Renal cortex interstitium (tissue), 11 donors: ENCODE results near the gene NXF1. TPM values are rescaled to one million over a fixed set of nuclear protein-coding genes. Genes with fewer than 3 reads are reported as not detected.
"Not testable (repeated sequence)": the region's sequence is repeated elsewhere in the genome, so short reads cannot be mapped to it uniquely, and the experiment has no call there.

Source experiments
- DNase-seq, 11 donors: peaks; one replicate each; pipeline ENCODE4 v3.0.0-alpha.2; 2013; ENCODE audit warnings: low read depth in 9 of 11, low spot score in 4 of 11; ENCODE audit errors: extremely low read depth in 1 of 11
- polyA plus RNA-seq, 3 donors: library from polyadenylated mRNA; unstranded; fragments of 120-200 nt; gene quantifications; one replicate each; pipeline ENCODE4 v1.2.1, GENCODE V29; 2013; ENCODE audit not compliant: insufficient read length in 3 of 3

Gene NXF1
- polyA plus RNA-seq, 3 donors: 114 to 137 (median 116) TPM

DNA sequence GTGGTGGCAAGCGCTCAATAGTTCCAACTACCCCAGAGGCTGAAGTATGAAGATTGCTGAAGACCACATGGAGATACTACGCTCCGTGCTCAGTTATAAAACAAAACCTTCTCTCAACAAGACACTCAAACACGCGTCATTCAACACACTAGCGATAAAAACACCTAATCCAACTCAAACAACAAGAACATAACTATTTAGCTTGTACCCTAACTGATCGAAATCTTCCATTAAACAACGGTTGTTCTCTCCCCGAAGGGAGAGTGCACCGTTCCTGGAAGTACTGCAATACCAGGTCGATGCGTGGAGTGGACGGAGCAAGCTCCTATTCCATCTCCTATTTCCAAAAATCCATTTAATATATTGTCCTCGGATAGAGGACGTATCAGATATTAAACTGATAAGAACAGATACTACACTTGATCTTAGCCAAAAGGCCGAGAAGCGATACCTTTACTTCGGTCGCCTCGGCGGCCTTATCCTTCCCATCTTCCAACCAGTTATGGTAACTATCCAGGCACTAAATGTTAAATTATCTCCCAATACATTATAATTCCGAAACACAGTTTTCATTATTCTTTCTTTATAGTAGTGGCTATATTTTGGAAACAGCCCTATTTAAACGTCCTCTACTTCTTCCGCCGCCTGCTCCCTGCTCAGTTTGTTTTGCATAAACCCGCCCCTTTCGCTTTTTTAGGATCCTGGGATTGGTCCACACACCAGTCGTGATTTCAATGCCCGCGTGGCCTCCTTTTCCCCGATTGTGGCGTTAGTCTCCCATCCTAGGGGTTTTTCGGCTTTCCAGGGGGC lies 36.3 kb upstream of the NXF1 start:
- peak in 10 of 11 donors; percentile 87 to 97 (median 93) for DNase-seq

DNA sequence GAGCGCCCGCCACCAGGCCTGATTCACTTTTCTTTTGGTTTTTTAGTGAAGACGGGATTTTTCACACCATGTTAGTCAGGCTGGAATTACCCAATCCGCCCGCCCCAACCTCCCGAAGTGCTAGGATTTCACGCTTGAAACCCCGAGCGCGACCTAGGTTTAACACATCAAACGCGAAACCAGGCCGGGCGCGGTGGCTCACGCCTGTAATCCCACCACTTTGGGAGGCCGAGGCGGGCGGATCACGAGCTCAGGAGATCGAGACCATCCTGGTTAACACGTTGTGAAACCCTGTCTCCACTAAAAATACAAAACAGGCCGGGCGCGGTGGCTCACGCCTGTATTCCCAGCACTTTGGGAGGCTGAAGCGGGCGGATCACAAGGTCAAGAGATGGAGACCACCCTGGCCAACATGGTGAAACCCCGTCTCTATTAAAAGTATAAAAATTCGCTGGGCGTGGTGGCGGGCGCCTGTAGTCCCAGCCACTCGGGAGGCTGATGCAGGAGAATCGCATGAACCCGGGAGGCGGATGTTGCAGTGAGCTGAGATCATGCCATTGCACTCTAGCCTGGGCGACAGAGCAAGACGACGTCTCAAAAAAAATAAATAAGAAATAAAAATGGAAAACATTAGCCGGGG lies 35.6 kb upstream of the NXF1 start:
- DNase-seq: peak in 4 of 11 donors; percentile 43 to 67 (median 53)

DNA sequence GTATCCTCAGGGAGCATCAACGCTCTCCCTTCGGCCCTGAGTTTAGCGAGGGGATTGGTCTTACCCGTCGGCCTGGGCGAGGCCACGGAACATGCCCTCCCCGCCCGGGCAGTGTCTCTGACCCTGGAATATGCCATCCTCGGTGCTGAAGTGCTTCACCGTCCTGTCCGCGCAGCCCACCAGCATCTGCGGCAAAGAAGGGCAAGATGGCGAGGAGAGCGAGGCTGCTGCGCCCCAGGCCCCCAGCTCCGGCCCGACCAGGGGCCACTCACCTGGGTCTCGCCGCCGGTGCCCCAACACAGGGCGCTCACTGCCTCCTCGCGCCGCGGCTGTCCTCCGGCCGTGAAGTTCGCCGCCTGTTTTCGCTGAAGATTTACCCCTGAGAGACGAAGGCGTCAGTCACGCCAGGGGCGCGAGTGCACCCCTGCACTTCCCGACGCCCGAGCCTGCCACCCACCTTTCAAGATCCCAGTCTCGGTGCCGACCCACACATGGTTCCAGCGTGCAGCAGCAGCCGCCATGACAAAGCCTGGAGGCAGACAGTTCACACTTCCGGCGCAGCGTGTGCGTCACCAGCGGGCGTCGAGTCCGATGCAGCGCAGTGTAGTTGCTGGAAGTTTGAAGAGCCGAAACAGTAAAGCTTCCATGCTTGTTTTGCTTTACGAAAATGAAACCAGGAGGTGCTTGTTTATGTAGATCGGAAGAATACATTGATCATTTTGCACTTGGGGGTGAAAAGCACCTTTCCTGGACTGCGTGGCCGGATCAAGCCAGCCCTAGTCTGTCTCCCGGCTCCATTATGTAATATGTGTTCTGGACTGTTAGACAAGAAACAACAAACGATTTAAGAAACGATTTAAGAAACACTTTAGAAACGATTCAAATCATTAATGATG lies 34.1 kb upstream of the NXF1 start, which contains the start of gene WDR74:
Gene WDR74 (minus strand): TSS at position 541 of the 896 bp plus-strand sequence. CDS start 20 bp downstream, at position 521.
- peak; percentile 84 to 96 (median 92) for DNase-seq

- no peak for DNase-seq
These were observed 30.1 kb upstream of the NXF1 start for GRCh38 chr11:62835336-62835735.

- peak in 1 of 11 donors; percentile 11 for DNase-seq
These were observed 27.3 kb upstream of the NXF1 start, which contains the start of gene TEX54 for GRCh38 chr11:62832336-62833234. TSS of gene TEX54 (minus strand) at chr11:62832841.

- DNase-seq: peak; percentile 97 to 99 (median 98)
These were observed 26.5 kb upstream of the NXF1 start, which contains the start of gene STX5 for GRCh38 chr11:62831520-62832335. TSS of gene STX5 (minus strand) at chr11:62832051. CDS start at chr11:62831243, 808 bp downstream.

- peak in 7 of 11 donors; percentile 5 to 73 (median 64) for DNase-seq
These were observed 25.8 kb upstream of the NXF1 start for GRCh38 chr11:62830904-62831519.

- not testable (repeated sequence) for DNase-seq
These were observed 22.9 kb upstream of the NXF1 start for GRCh38 chr11:62828130-62828529.

DNA sequence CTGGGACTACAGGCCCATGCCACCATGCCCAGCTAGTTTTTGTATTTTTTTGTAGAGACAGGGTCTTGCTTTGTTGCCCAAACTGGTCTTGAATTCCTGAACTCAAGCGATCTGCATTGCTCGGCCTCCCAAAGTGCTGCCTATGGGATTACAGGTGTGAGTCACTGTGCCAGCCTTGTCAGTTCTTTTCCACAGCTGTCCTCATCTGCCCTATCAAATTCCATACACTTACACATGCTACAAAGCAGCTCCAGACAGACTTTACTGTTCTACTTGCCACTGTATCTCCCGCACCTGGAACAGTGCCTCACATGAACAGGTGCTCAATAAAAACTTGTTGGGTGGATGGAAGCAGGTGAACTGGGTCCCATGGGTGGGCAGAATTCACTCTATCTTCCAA lies 18.4 kb upstream of the NXF1 start:
- DNase-seq: no peak

- no peak for DNase-seq
These were observed 11.9 kb upstream of the NXF1 start for GRCh38 chr11:62817129-62817528.

GRCh38 chr11:62816557-62816956 lies 11.3 kb upstream of the NXF1 start:
- DNase-seq: no peak

DNA sequence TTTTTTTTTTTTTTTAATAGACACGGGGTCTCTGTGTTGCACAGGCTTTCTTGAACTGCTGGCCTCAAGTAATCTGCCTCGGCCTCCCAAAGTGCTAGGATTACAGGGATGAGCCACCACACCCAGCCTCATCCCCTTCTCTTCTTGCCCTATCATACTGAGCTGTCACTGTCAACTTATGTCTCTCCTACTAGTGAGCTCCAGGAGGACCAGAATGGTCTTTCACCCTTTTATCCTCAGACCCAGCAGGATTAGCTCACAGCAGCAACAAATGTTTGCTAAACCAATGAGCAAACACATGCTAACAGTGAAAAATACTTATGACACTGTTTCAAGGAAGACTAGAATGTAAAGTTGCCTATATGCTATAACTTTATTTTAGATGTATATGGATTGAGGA lies 6.4 kb upstream of the NXF1 start:
- no peak for DNase-seq

DNA sequence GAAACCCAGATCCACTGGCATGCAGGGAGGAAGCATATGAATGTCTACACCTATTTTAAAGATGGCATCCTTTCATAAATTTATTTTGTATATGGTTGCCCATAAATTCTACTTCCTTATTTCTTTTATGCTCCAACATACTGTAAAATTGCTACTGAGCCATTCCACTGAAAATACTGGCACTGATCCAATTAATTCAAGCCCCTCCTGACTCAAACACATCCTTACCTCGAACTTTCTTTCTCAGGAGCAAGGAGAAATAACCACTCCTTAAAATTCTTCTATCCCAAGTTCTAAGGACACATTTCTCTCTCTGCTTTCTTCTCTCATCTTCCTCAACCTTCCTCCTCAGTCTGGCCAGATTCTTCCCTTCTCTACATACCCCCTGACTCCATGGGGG lies 5.5 kb upstream of the NXF1 start:
- no peak for DNase-seq

- DNase-seq: no peak
These were observed 1.4 kb upstream of the NXF1 start for GRCh38 chr11:62806611-62807121.

DNA sequence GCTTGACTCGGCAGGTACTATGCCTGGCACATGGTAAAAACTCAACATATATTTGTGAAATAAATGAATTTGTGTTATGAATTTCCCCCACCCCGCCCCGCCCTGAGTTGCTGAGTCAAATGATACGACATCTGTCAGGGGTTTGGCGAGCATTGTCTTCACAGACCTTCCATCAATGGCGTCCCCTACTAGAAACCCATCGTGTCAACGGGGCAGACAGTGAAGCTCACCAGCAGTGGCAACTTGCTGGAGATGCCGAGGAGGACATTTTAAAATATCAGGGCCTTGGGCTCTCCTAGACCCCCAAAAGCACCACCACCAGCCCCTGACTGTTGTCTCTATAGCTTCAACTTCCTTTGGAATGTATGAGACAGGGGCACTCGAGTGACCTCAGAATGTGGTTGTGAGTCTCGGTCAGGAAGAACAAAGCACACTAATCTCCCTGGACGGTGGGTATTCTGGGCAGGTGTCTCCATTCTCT lies 761 bp upstream of the NXF1 start:
- no peak for DNase-seq

- DNase-seq: peak in 3 of 11 donors; percentile 29 to 47 (median 41)
These were observed 747 bp downstream of the NXF1 start for GRCh38 chr11:62804310-62805075.
